ENCODE measurements around the gene C1QTNF9B.

C1QTNF9B gene

GRCh38 chr13:23876265-23876664, 21.0 kb downstream of the C1QTNF9B start:
- H3K4me1 ChIP-seq (ENCODE audit: insufficient read depth, low read length), result no peaks in the 10 kb centered on the region
- no peak overlapping the region for H3K27ac ChIP-seq (ENCODE audit: low read length)
- no peak; the same call in 2 of the 3 replicates for ATAC-seq (ENCODE audit: insufficient read depth, low read depth)
- H3K79me2 ChIP-seq (ENCODE audit: insufficient read depth, low read length), result no peaks in the 10 kb centered on the region
- no peak overlapping the region for H2AFZ ChIP-seq (ENCODE audit: low read depth, low read length)
- H3K9ac ChIP-seq (ENCODE audit: low read depth, low read length), result no peak overlapping the region
- no peaks in the 10 kb centered on the region for H3K9me3 ChIP-seq (ENCODE audit: insufficient read depth, low read length, severe bottlenecking)
- no peak overlapping the region for H3K4me3 ChIP-seq (ENCODE audit: low read depth in 1 of 2, low read length in 2 of 2)
- peaks cover under 1% of the 10 kb centered on the region; the same call in 1 of the 2 replicates for H3K36me3 ChIP-seq (ENCODE audit: insufficient read depth, low read length)
- no peaks in the 10 kb centered on the region for H3K27me3 ChIP-seq (ENCODE audit: insufficient read depth, low read length, poor library complexity)
- no peak for DNase-seq
- no peaks in the 10 kb centered on the region for H4K20me1 ChIP-seq (ENCODE audit: insufficient read depth, low read length)
- TF ChIP-seq EZH2 (IDR thresholded peaks at IDR 0.05; ENCODE audit: borderline replicate concordance, low read depth, low read length, severe bottlenecking), result no peak
- TF ChIP-seq, protein P1, sequence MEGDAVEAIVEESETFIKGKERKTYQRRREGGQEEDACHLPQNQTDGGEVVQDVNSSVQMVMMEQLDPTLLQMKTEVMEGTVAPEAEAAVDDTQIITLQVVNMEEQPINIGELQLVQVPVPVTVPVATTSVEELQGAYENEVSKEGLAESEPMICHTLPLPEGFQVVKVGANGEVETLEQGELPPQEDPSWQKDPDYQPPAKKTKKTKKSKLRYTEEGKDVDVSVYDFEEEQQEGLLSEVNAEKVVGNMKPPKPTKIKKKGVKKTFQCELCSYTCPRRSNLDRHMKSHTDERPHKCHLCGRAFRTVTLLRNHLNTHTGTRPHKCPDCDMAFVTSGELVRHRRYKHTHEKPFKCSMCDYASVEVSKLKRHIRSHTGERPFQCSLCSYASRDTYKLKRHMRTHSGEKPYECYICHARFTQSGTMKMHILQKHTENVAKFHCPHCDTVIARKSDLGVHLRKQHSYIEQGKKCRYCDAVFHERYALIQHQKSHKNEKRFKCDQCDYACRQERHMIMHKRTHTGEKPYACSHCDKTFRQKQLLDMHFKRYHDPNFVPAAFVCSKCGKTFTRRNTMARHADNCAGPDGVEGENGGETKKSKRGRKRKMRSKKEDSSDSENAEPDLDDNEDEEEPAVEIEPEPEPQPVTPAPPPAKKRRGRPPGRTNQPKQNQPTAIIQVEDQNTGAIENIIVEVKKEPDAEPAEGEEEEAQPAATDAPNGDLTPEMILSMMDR (IDR thresholded peaks at IDR 0.05; ENCODE audit: borderline replicate concordance, extremely low read depth, low read length, poor library complexity, severe bottlenecking), result peak; percentile 48
- no peak overlapping the region for H3K4me2 ChIP-seq (ENCODE audit: insufficient read depth, low read length)

DNA sequence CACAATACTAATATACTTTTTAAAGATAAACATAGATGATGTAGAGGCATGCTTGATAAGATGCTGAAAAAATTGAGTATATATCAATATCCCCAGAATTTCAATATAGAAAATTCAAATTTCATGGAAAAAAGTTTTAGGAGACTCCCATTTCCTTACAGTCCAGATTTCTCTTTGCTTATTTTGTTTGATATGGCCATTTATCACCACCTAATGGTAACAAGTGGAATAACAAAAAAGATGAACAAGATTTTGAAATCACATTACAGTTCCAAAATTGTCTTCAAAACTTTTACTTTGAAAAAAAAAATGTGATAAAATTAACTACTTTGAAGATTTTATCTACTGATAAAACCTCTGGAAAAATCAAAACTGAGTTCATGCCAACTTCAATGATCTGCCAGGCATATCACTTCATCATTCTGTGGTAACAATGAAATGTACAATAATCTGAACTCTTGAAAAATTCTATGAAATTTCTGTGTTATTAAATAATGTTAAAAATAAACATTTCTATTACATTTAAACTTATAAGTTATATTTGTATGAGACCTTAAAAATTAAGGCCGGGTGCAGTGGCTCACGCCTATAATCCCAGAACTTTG, 25.6 kb downstream of the C1QTNF9B start:
- no peak overlapping the region for H3K27ac ChIP-seq (ENCODE audit: low read length)
- no peaks in the 10 kb centered on the region for H3K27me3 ChIP-seq (ENCODE audit: insufficient read depth, low read length, poor library complexity)
- TF ChIP-seq, protein P1 (IDR thresholded peaks at IDR 0.05; ENCODE audit: borderline replicate concordance, extremely low read depth, low read length, poor library complexity, severe bottlenecking), result peak; percentile 55
- TF ChIP-seq EZH2 (IDR thresholded peaks at IDR 0.05; ENCODE audit: borderline replicate concordance, low read depth, low read length, severe bottlenecking), result no peak
- no peak overlapping the region for H3K9ac ChIP-seq (ENCODE audit: low read depth, low read length)
- ATAC-seq (ENCODE audit: insufficient read depth, low read depth) (no peak), DNase-seq (no peak)
- no peaks in the 10 kb centered on the region for H3K4me1 ChIP-seq (ENCODE audit: insufficient read depth, low read length)
- no peak overlapping the region for H3K4me3 ChIP-seq (ENCODE audit: low read depth in 1 of 2, low read length in 2 of 2)
- no peaks in the 10 kb centered on the region for H3K9me3 ChIP-seq (ENCODE audit: insufficient read depth, low read length, severe bottlenecking)
- no peak overlapping the region for H3K4me2 ChIP-seq (ENCODE audit: insufficient read depth, low read length)
- H2AFZ ChIP-seq (ENCODE audit: low read depth, low read length), result no peak overlapping the region
- peaks cover 3% of the 10 kb centered on the region; the same call in 1 of the 2 replicates for H3K36me3 ChIP-seq (ENCODE audit: insufficient read depth, low read length)
- H3K79me2 ChIP-seq (ENCODE audit: insufficient read depth, low read length), result no peaks in the 10 kb centered on the region
- no peaks in the 10 kb centered on the region for H4K20me1 ChIP-seq (ENCODE audit: insufficient read depth, low read length)

DNA sequence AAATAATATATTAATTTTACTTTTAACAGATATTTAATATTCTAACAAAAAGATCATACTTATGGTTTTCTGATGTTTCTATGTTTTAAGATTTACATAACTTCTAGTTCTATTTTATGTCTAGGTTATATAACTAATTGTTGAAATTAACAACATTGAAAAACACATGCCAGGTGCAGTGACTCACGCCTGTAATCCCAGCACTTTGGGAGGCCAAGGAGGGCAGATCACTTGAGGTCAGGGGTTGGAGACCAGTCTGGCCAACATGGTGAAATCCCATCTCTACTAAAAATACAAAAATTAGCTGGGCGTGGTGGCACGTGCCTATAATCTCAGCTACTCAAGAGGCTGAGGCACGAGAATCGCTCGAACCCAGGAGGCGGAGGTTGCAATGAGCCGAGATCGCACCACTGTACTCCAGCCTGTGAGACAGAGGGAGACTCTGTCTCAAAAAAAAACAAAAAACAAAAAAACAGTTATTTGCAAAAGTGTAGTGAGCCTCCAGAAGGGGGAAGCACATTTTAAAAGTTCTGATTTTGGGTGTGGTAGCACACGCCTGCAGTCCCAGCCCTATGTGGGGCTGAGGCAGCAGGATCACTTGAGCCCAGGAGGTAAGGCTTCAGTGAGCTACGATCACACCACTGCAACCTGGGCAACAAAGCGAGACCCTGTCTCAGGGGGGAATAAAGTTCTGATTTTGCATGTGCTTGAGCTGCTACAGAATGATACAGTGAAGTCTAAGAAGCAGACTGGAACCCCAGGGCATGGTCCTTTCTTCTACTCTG, 26.8 kb downstream of the C1QTNF9B start:
- H3K9me3 ChIP-seq (ENCODE audit: insufficient read depth, low read length, severe bottlenecking), result no peaks in the 10 kb centered on the region
- H3K79me2 ChIP-seq (ENCODE audit: insufficient read depth, low read length), result no peaks in the 10 kb centered on the region
- ATAC-seq (ENCODE audit: insufficient read depth, low read depth), result no peak
- no peak overlapping the region for H3K4me2 ChIP-seq (ENCODE audit: insufficient read depth, low read length)
- DNase-seq, result no peak
- H4K20me1 ChIP-seq (ENCODE audit: insufficient read depth, low read length), result no peaks in the 10 kb centered on the region
- H3K4me1 ChIP-seq (ENCODE audit: insufficient read depth, low read length), result no peaks in the 10 kb centered on the region
- no peak overlapping the region for H3K9ac ChIP-seq (ENCODE audit: low read depth, low read length)
- no peaks in the 10 kb centered on the region for H3K27me3 ChIP-seq (ENCODE audit: insufficient read depth, low read length, poor library complexity)
- H2AFZ ChIP-seq (ENCODE audit: low read depth, low read length), result no peak overlapping the region
- TF ChIP-seq EZH2 (IDR thresholded peaks at IDR 0.05; ENCODE audit: borderline replicate concordance, low read depth, low read length, severe bottlenecking), result no peak
- TF ChIP-seq, protein P1 (IDR thresholded peaks at IDR 0.05; ENCODE audit: borderline replicate concordance, extremely low read depth, low read length, poor library complexity, severe bottlenecking), result no peak
- no peak overlapping the region for H3K27ac ChIP-seq (ENCODE audit: low read length)
- H3K4me3 ChIP-seq (ENCODE audit: low read depth in 1 of 2, low read length in 2 of 2), result no peak overlapping the region
- peaks cover 3% of the 10 kb centered on the region; the same call in 1 of the 2 replicates for H3K36me3 ChIP-seq (ENCODE audit: insufficient read depth, low read length)

All from DND-41 (cell line).